Measurements from ENCODE around the gene CTAGE1.

GRCh38 chr18:22417496-22418188, at the start of gene CTAGE1:
- TF ChIP-seq POLR2AphosphoS5 (IDR thresholded peaks at IDR 0.05; ENCODE audit: low read depth, low read length) (no peak), CTCF (IDR thresholded peaks at IDR 0.05) (no peak), YY1 (IDR thresholded peaks at IDR 0.05; ENCODE audit: low read depth) (no peak), FOXJ3 (CRISPR knock-in tag; IDR thresholded peaks at IDR 0.05) (no peak), RAD21 (IDR thresholded peaks at IDR 0.05; ENCODE audit: low read length) (no peak)
